Nephron progenitor cell (in vitro differentiated cells): ENCODE results near the gene CD200R1L.

Experiments used
- DNase-seq: peaks from one replicate; pipeline ENCODE4 v3.0.0; 2021
- H3K27ac Mint-ChIP-seq: 2 replicates; pipeline ENCODE4 v1.8.0; 2021; ENCODE audit warnings: mild to moderate bottlenecking, moderate library complexity, mixed read lengths
- H3K27me3 Mint-ChIP-seq: 2 replicates; pipeline ENCODE4 v1.8.0; 2021; ENCODE audit warnings: mild to moderate bottlenecking, low read depth, mixed read lengths; ENCODE audit not compliant: poor library complexity
- H3K36me3 Mint-ChIP-seq: 2 replicates; pipeline ENCODE4 v1.8.0; 2021; ENCODE audit warnings: low read depth, mixed read lengths
- H3K4me1 Mint-ChIP-seq: 2 replicates; pipeline ENCODE4 v1.8.0; 2021; ENCODE audit warnings: mixed read lengths
- H3K4me3 Mint-ChIP-seq: 2 replicates; pipeline ENCODE4 v1.8.0; 2021; ENCODE audit warnings: mild to moderate bottlenecking, moderate library complexity, mixed read lengths
- H3K9me3 Mint-ChIP-seq: 2 replicates; pipeline ENCODE4 v1.8.0; 2021; ENCODE audit warnings: mild to moderate bottlenecking, moderate library complexity, mixed read lengths
- TF ChIP-seq, protein P1 (sequence below): fragments of 200-600 bp; sonication (generic); IDR thresholded peaks from 2 replicates; pipeline ENCODE4 v1.5.0; 2021; ENCODE audit warnings: antibody characterized with exemption

Gene CD200R1L, protein sequence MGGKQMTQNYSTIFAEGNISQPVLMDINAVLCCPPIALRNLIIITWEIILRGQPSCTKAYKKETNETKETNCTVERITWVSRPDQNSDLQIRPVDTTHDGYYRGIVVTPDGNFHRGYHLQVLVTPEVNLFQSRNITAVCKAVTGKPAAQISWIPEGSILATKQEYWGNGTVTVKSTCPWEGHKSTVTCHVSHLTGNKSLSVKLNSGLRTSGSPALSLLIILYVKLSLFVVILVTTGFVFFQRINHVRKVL

DNA sequence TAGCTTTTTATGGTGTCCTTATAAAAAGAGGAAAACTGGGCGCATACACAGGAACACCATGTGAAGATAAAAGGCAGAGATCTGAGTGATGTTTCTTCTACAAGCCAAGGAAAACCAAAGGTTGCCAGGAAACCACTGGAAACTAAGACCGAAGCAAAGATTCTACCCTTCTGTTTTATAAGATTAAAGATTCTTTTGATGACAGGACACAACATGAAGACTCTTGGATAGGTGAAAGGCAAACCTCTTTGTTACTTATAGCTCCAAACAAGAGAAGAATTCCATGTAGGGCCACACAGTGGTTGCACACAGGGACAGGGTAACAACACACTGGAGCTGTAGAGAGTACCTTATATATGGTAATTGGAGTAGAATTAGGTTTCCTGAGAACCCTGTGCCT is at the start of gene CD200R1L:
TSS of gene CD200R1L (minus strand) at position 101 of the 400 bp plus-strand sequence. CDS start 17,497 bp downstream, outside the sequence.
- no peaks in the 10 kb centered on the region for H3K4me1 Mint-ChIP-seq
- H3K27me3 Mint-ChIP-seq: no peaks in the 10 kb centered on the region
- peaks cover 33% of the 10 kb centered on the region for H3K9me3 Mint-ChIP-seq
- TF ChIP-seq, protein P1, sequence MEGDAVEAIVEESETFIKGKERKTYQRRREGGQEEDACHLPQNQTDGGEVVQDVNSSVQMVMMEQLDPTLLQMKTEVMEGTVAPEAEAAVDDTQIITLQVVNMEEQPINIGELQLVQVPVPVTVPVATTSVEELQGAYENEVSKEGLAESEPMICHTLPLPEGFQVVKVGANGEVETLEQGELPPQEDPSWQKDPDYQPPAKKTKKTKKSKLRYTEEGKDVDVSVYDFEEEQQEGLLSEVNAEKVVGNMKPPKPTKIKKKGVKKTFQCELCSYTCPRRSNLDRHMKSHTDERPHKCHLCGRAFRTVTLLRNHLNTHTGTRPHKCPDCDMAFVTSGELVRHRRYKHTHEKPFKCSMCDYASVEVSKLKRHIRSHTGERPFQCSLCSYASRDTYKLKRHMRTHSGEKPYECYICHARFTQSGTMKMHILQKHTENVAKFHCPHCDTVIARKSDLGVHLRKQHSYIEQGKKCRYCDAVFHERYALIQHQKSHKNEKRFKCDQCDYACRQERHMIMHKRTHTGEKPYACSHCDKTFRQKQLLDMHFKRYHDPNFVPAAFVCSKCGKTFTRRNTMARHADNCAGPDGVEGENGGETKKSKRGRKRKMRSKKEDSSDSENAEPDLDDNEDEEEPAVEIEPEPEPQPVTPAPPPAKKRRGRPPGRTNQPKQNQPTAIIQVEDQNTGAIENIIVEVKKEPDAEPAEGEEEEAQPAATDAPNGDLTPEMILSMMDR: no peak
- no peak within 1 kb of the TSS for H3K4me3 Mint-ChIP-seq
- no peak for DNase-seq
- no peaks in the 10 kb centered on the region for H3K36me3 Mint-ChIP-seq
- H3K27ac Mint-ChIP-seq: no peak within 1 kb of the TSS

DNA sequence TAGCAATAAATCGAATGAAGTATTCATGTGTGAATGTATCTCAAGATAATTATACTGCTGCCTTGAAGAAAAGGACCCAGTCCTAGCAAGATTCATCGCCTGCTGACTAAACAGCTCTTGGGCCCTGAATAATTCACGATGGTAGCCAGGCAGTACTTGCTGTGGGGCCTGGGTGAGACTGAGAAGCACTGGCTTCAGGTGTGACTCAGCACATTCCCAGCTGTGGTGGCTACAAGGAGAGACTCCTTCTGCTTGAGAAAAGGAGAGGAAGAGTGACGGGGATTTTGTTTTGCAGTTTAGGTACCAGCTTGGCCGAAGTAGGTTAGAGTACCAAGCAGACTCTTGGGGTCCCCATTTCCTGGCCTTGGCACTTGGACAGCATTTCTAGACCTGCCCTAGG is 47.6 kb upstream of the CD200R1L start:
- H3K9me3 Mint-ChIP-seq: peaks cover 5% of the 10 kb centered on the region
- no peak overlapping the region for H3K27ac Mint-ChIP-seq
- no peaks in the 10 kb centered on the region for H3K36me3 Mint-ChIP-seq
- no peak for DNase-seq
- H3K4me1 Mint-ChIP-seq: no peaks in the 10 kb centered on the region
- no peaks in the 10 kb centered on the region for H3K27me3 Mint-ChIP-seq
- H3K4me3 Mint-ChIP-seq: no peak overlapping the region
- TF ChIP-seq, protein P1: no peak

- Mint-ChIP-seq H3K36me3 (no peaks in the 10 kb centered on the region), H3K27me3 (no peaks in the 10 kb centered on the region), H3K4me3 (no peak overlapping the region), H3K4me1 (no peaks in the 10 kb centered on the region), H3K9me3 (peaks cover 5% of the 10 kb centered on the region), H3K27ac (no peak overlapping the region)
- DNase-seq: no peak
- TF ChIP-seq, protein P1: no peak
Observed at GRCh38 chr3:112889357-112889756, 42.7 kb upstream of the CD200R1L start.

GRCh38 chr3:112888381-112889085 is 41.9 kb upstream of the CD200R1L start:
- Mint-ChIP-seq H3K27ac (no peak overlapping the region), H3K27me3 (no peaks in the 10 kb centered on the region), H3K9me3 (peaks cover 5% of the 10 kb centered on the region), H3K4me3 (no peak overlapping the region), H3K36me3 (no peaks in the 10 kb centered on the region), H3K4me1 (no peaks in the 10 kb centered on the region)
- no peak for DNase-seq
- TF ChIP-seq, protein P1: no peak

- H3K4me1 Mint-ChIP-seq: no peaks in the 10 kb centered on the region
- H3K27me3 Mint-ChIP-seq: no peaks in the 10 kb centered on the region
- no peak overlapping the region for H3K4me3 Mint-ChIP-seq
- no peak for DNase-seq
- peaks cover 4% of the 10 kb centered on the region for H3K9me3 Mint-ChIP-seq
- TF ChIP-seq, protein P1: no peak
- H3K36me3 Mint-ChIP-seq: no peaks in the 10 kb centered on the region
- H3K27ac Mint-ChIP-seq: no peak overlapping the region
Observed at GRCh38 chr3:112884678-112885290, 38.1 kb upstream of the CD200R1L start.
